SW 1271 (cell line): ENCODE results near the gene FBXO21.
"Not testable (repeated sequence)": the region's sequence is repeated elsewhere in the genome, so short reads cannot be mapped to it uniquely, and the experiment has no call there.

Experiments
- DNase-seq, 2 experiments: peaks; one replicate each; lab custom pipeline; 2025; lab: John Stamatoyannopoulos, UW

FBXO21 gene

DNA sequence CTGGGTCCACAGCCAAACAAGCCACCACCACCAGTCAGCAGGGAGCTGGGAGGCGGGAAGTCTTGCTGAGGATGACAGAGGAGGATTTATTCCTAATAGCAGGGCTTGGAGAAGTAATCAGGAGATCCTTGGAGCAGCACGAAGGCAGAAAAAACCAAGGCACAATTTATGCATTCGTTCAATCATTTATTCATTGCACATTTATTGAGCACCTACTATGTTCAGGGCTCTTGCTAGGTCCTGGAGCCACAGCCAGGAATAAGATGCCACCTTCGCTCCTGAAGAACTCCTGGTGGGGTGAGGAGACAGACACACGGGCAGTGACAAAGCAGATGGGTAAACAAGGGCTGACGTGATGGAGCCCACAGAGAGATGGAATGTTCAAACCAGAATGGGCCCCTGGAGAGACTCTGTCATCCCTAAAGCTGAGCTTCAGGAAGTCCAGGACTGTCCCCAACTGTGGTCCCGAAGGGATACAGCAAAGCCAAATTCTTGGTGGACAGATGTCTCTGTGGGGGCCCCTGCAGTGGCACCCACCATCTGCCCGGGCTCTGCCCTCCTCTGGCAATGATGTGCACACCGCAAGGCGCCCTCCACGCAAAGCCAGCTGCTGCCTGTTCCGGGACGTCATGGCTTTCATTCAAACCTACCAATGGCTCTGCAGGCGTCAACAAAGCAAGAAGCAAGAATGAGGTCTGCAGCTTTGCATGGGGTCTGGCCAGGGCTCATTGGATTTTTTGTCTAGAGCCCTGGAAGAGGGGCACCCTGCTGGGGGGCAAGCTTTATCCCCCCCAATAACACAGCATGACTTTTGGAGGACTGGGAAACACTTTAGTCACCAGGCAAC is 88.1 kb downstream of the FBXO21 start:
- DNase-seq, result no peak

DNA sequence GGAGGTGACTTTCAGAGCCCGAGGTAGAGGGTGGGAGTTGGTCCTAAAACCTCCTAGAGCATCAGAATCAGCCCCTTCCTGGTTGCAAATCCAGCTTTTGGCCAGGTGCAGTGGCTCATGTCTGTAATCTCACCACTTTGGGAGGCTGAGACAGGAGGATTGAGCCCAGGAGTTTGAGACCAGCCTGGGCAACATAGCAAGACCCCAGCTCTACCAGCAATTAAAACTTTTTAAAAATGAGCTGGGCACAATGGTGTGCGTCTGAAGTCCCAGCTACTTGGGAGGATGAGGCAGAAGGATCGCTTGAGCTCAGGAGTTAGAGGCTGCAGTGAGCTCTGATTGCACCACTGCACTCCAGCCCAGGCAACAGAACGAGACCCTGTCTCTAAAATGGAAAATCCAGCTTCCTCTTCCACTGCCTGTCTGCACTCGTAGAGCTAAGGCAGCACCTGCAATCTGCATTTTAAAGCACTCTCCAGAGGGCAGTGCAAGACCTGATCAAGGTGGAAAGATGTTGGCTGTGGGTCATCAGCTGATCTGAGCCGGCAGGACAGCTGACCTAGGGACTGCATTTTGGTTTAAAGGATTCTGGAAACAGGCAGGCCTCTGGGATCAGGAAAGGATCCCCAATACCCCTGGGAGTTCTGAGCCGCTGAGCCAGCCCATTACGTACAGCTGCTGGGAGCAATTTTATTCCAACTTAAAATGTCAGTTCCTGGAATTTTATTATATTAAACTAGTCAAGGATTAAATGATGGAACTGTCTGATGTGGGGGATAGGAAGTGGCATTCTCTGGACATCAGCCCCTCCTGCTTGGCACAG is 89.2 kb downstream of the FBXO21 start:
- no peak for DNase-seq

DNA sequence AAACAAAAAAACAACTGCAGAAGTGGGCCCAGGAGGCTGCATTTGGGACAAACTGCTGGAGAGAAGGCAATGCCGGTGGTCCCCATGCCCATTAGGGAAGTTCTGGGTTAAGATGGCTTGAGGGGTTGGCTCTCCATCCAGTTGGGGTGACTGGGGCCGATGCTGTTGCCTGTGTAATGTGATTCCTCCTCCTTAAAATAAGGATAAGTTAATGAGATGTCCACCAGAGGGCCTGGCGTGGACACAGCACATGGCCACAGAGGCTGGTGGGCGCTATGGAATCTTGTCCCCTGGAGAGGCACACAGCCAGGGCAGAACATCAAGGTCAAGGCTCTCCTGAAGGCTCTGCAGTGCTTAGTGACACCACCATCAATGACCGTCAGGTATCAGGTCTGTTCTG is 90.0 kb downstream of the FBXO21 start:
- no peak for DNase-seq

DNA sequence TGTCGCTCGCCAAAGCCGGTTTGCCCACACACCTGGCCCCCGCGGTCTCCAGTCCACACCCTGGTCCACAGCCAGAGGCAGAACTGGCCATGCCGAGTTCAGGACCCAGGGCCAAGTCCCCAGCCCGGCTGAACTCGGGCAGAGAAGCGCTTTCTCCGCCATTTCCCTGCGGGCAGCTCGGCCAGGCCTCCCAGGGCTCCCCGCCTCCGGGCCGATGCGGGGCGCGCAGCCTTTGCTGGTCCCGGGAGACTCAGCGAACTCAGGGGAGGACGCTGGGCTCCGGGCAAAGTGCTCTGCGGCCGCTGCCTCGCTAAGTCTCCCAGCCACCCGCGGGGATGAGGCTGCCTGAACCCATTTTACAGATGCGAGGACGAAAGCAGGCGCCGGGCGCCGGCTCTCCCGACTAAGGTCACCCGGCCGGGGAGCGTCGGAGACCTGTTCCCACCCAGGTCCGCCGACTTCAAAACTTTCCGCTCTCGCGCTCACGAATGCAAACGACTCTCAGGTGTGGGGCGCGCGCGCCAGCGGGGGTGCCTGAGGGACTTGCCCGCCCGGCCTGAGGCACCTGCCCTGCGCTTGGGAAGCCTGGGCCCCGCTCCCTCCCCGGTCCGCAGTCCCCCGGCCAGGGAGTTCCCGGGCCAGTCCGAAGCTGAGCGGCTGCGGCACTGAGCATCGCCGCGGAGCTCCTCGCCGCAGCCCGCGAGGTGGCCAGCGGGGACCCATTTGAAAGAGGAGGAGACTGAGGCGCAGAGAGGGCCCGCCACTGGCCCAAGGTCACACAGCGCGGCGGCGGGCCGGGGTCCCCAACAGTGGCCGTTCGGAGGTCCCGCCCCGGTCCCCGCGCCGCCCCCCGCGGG is 91.7 kb downstream of the FBXO21 start:
- no peak for DNase-seq

DNA sequence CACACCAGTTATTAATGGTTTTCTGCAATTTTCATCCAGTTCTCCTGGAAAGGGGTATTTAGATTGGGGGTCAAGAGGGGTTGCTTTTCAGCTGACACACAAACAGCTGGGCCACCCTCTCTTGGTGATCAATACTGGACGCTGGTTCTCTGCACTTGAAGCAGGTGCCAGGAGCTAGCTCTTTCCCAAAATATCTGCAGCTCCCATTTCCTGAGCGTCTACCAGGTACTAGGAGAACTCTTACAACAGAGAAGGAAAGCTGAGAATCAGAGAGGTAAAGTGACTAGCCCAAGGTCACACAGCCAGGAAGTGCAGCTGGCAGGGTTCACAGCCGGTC is 92.3 kb downstream of the FBXO21 start:
- DNase-seq, result no peak

DNA sequence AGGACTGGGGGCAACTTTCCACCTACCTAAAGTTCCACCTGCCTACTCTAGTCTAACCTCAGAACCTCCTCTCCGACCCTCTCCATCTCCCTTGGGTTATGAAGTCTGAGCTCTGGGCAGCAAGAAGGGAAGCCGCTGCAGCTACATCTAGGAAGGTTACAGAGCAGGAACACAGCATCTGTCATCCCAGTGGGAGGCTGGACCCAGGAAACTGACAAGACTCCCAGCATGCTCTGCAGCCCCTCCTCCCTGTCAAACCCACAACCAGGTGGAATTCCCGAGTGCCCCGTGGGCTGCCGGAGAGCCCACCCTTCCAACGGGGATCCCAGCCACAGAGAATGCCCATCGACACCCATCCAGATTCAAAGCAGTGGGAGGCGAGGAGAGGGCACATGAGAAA is 93.1 kb downstream of the FBXO21 start:
- no peak for DNase-seq

DNA sequence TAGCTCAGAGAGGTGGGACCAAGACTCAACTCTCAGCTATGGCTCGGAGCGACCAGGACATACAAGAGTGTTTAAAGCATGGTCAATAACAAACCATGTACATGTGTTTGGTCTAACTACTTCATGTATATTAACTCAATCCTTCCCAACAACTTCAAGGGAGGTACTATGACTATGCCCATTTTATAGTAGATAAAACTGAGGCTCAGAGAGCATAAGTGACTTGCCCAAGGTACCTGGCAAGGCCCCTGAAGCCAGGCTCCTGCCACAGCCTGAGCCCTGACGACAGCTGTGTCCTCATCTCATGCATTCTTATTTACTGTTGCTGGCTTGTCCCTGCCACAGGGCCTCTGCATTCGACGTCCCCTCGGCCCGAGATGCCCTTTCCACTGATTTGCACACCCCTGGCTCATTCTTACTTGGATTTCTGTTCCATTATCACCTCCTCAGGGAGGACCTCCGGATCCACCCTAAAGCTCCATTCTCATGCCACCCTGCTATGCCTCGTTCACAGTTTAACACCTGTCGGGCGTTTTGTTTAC is 93.7 kb downstream of the FBXO21 start:
- no peak for DNase-seq

DNA sequence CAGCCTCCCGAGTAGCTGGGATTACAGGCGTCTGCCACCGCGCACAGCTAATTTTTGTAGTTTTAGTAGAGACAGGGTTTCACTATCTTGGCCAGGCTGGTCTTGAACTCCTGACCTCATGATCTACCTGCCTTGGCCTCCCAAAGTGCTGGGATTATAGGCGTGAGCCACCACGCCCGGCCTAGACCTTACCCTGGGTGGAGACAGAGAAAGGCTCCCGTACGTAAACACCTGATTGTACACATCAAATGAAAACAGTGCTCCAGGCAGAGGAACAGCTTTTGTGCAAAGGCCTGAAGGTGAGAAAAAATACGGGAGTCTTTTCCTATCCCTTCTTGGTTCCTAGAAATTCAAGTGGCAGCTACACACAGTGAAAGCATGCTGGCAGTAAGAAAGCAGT is 95.1 kb downstream of the FBXO21 start:
- DNase-seq, result not testable (repeated sequence)

DNA sequence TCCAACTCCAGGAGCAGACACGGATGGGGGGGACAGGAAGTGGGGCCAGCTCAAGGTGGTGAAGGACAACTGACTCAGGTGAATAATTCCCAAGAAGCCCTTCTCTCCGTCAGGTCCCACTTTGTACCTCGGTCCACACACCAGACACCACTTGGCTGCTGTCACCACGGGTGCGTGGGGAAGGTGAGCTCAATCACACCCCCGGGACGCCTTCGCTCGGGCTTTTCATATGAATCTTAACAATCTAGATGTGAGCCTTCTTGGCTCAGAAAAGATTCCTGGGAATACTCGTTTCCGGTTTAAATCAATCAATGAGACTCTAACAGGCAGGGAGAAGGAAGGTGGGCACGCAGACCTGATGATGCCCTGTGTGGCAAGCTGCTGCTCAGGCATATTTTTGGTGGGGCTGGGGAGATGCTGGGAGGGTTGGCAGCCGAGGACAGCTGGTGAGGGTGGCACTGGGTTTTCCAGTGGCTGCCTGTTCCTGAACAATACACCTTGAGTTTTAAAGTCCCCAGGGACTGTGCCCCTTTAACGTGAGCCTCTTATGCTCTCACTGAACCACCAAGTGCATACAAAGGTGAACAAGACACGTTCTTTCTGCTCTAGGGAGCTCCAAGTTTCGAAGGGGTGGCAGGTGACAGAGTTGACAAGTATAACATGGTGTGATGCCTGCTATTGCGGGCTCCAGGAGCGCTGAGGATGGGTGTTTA is 96.2 kb downstream of the FBXO21 start:
- DNase-seq, result no peak

DNA sequence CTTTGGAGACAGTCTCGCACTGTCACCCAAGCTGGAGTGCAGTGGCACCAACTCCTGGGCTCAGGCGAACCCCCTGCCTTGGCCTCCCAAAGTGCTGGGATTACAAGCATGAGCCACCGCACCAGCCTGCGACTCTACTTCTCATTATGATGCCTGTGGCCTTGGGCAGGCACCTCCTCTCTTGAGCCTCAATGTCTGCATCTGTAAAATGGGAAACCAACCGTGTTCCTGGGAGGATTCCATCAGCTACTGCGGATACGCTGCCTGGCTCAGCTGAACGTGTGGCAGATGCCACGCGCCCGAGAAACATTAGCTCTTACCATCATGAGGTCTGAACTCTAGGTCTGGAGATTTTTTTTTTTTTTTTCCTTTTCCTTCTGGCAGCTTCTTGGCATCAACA is 96.8 kb downstream of the FBXO21 start:
- DNase-seq, result no peak

DNA sequence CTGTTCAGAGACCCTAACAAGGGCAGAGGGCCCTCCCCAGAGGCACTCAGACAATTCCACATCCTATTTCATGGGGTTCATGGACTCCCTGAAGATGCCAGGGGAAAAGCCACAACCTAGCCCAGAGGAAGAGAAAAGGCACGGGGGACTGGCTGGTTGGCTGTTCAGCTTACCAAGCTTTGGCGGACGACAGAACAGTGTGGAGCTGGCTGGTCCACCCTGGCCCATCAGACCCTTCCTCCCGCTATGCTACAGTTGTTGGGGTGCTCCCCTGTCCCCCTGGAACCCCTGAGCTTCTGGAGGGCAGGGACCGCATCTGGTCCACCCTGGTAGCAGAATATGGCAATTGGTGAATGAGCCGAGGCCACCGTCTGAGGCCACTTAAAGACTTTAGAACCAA is 97.4 kb downstream of the FBXO21 start:
- DNase-seq, result no peak

DNA sequence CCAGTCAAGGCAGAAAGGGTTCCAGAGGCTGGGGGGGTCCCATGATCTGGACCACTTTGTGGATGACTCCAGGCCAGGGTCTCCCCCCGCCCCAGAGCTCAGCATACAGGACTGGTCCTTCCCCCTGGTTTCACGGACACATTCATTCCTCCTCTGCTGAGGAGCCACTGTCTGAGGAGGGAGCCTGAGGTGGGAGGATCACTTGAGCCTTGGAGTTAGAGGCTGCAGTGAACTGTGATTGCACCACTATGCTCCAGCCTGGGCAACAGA is 97.8 kb downstream of the FBXO21 start:
- no peak for DNase-seq
